IMR-90 (cell line): ENCODE measurements around the gene ZBTB22. TPM values are rescaled to one million over a fixed set of nuclear protein-coding genes. Genes with fewer than 3 reads are reported as not detected.

Experiments
- ATAC-seq: fragments of 200-7000 bp; cut with Tn5 transposase; 2 replicates; pipeline ENCODE4 v1.9.1; 2020; ENCODE audit warnings: low read depth, mild to moderate bottlenecking, moderate library complexity
- BruUV-seq: library from RNA; stranded (reverse); fragments of 400-500 nt; replicated peaks from 2 replicates; lab custom pipeline; 2021; lab: Mats Ljungman, UMichigan
- CTCF ChIA-PET: fragments of 300-600 bp; formaldehyde crosslinking; extraction: SDS; loops from one replicate; lab custom pipeline; 2021; ENCODE audit warnings: antibody characterized with exemption; lab: Yijun Ruan, JAX
- POLR2A ChIA-PET: fragments of 300-600 bp; sonication (Branson Sonifier 250); formaldehyde crosslinking; loops from one replicate; lab custom pipeline; 2022; ENCODE audit warnings: antibody characterized with exemption; ENCODE audit not compliant: unreplicated experiment; lab: Charles Lee
- DNase-seq: peaks from one replicate; pipeline ENCODE4 v3.0.0; 2013
- H2AFZ ChIP-seq: replicated peaks from 2 replicates; pipeline ENCODE3; 2013; ENCODE audit warnings: low read length, mild to moderate bottlenecking; ENCODE audit not compliant: poor library complexity
- H2AK5ac ChIP-seq: 2 replicates; pipeline ENCODE4 v1.6.1; 2013; ENCODE audit warnings: low read depth, low read length, inconsistent platforms
- H2AK9ac ChIP-seq: replicated peaks from 2 replicates; pipeline ENCODE3; 2013; ENCODE audit warnings: mild to moderate bottlenecking, low read depth, low read length, moderate library complexity; ENCODE audit not compliant: poor library complexity
- H2BK120ac ChIP-seq: 2 replicates; pipeline ENCODE4 v1.6.1; 2013; ENCODE audit warnings: low read depth, low read length, inconsistent platforms
- H2BK15ac ChIP-seq: 3 replicates; pipeline ENCODE4 v1.6.1; 2013; ENCODE audit warnings: low read depth, low read length, inconsistent platforms
- H2BK20ac ChIP-seq: 2 replicates; pipeline ENCODE4 v1.6.1; 2013; ENCODE audit warnings: low read depth, mild to moderate bottlenecking, inconsistent platforms, low read length, moderate library complexity
- H2BK5ac ChIP-seq: 2 replicates; pipeline ENCODE4 v1.6.1; 2013; ENCODE audit warnings: mild to moderate bottlenecking, low read depth, low read length, inconsistent platforms; ENCODE audit not compliant: poor library complexity, severe bottlenecking
- H3K14ac ChIP-seq: replicated peaks from 2 replicates; pipeline ENCODE4 v1.6.1; 2013; ENCODE audit warnings: low read depth, low read length, inconsistent platforms
- H3K18ac ChIP-seq: 2 replicates; pipeline ENCODE4 v1.6.1; 2013; ENCODE audit warnings: low read depth, low read length, control low read depth
- H3K23ac ChIP-seq: 2 replicates; pipeline ENCODE4 v1.6.1; 2013; ENCODE audit warnings: low read depth, low read length, inconsistent platforms
- H3K27ac ChIP-seq: 2 replicates; pipeline ENCODE4 v1.5.1; 2013; ENCODE audit warnings: mild to moderate bottlenecking, control low read depth, low read length; ENCODE audit not compliant: insufficient read depth
- H3K27me3 ChIP-seq: 2 replicates; pipeline ENCODE4 v1.6.1; 2013; ENCODE audit warnings: low read length; ENCODE audit not compliant: control insufficient read depth, insufficient read depth
- H3K36me3 ChIP-seq: 2 replicates; pipeline ENCODE4 v1.6.1; 2013; ENCODE audit warnings: low read length, mixed read lengths; ENCODE audit not compliant: control insufficient read depth, insufficient read depth
- H3K4ac ChIP-seq: 2 replicates; pipeline ENCODE4 v1.6.1; 2013; ENCODE audit warnings: low read depth, low read length, inconsistent platforms
- H3K4me1 ChIP-seq: 2 replicates; pipeline ENCODE4 v1.6.1; 2013; ENCODE audit warnings: low read length, mixed read lengths; ENCODE audit not compliant: control insufficient read depth, insufficient read depth
- H3K4me2 ChIP-seq: 2 replicates; pipeline ENCODE4 v1.6.1; 2013; ENCODE audit warnings: low read depth, mild to moderate bottlenecking, control low read depth, low read length, moderate library complexity
- H3K4me3 ChIP-seq: 2 replicates; pipeline ENCODE4 v1.5.1; 2013; ENCODE audit warnings: low read depth, mild to moderate bottlenecking, control low read depth, low read length, moderate library complexity; ENCODE audit not compliant: insufficient read depth
- H3K56ac ChIP-seq: 2 replicates; pipeline ENCODE4 v1.6.1; 2013; ENCODE audit warnings: low read length, inconsistent platforms; ENCODE audit not compliant: insufficient read depth; ENCODE audit errors: extremely low read depth
- H3K79me1 ChIP-seq, 2 experiments: 2 replicates each; pipeline ENCODE4 v1.6.1; 2013; ENCODE audit warnings: low read length in 2 of 2, inconsistent platforms in 1 of 2, low read depth in 1 of 2
- H3K9ac ChIP-seq: 2 replicates; pipeline ENCODE4 v1.6.1; 2013; ENCODE audit warnings: low read depth, low read length, control low read depth
- H3K9me1 ChIP-seq: 2 replicates; pipeline ENCODE4 v1.6.1; 2013; ENCODE audit warnings: low read length, inconsistent platforms; ENCODE audit not compliant: insufficient read depth
- H3K9me3 ChIP-seq: 2 replicates; pipeline ENCODE4 v1.6.1; 2013; ENCODE audit warnings: low read length; ENCODE audit not compliant: control insufficient read depth, insufficient read depth
- H4K20me1 ChIP-seq: 2 replicates; pipeline ENCODE4 v1.6.1; 2013; ENCODE audit warnings: low read length, inconsistent platforms; ENCODE audit not compliant: insufficient read depth
- H4K5ac ChIP-seq: 2 replicates; pipeline ENCODE4 v1.6.1; 2013; ENCODE audit warnings: mild to moderate bottlenecking, low read depth, low read length, control low read depth
- H4K8ac ChIP-seq, 2 experiments: 2 replicates each; pipeline ENCODE4 v1.6.1; 2013; ENCODE audit warnings: low read depth in 2 of 2, low read length in 2 of 2, control low read depth in 1 of 2, inconsistent platforms in 1 of 2
- H4K91ac ChIP-seq: 2 replicates; pipeline ENCODE4 v1.6.1; 2013; ENCODE audit warnings: low read depth, low read length, inconsistent platforms; ENCODE audit not compliant: insufficient read depth
- CHD1 ChIP-seq: IDR thresholded peaks from 2 replicates; pipeline ENCODE4 v1.6.1; 2012; ENCODE audit warnings: low read depth, low read length, improper control_type of control experiment
- MAFK ChIP-seq: IDR thresholded peaks from 2 replicates; pipeline ENCODE4 v1.6.1; 2012; ENCODE audit warnings: low read depth, low read length, improper control_type of control experiment
- WGBS, 2 experiments: methylation state at CpG; one replicate each; pipeline versions ENCODE4 v1.1.5 to v1.1.7; 2013; ENCODE audit warnings: missing lambda C conversion rate in 2 of 2; ENCODE audit not compliant: insufficient read length in 1 of 2; ENCODE audit errors: extremely low coverage in 2 of 2; 5-methylcytosine and 5-hydroxymethylcytosine counted together
- dilution Hi-C: fragments of 300-500 bp; cut with HindIII; formaldehyde crosslinking; loops from one replicate; pipeline ENCODE4 v1.14.3; 2018; ENCODE audit warnings: low sequenced_read_pairs; ENCODE audit not compliant: unreplicated experiment
- in situ Hi-C: fragments of 300-500 bp; cut with MboI; formaldehyde crosslinking; loops from 3 replicates; pipeline ENCODE4 v1.14.3; 2019; ENCODE audit warnings: low sequenced_read_pairs, inconsistent platforms, mixed read lengths
- intact Hi-C: fragments of 100-400 bp; cut with micrococcal nuclease; formaldehyde crosslinking; loops from 2 replicates; pipeline ENCODE4 v1.10.0; 2022
- polyA plus RNA-seq, 3 experiments: library from polyadenylated mRNA; depleted of rRNA; stranded (reverse); fragments of >200 nt; gene quantifications; 2 replicates each; pipeline ENCODE4 v1.2.3, GENCODE V29; 2012; ENCODE audit warnings: low replicate concordance in 1 of 3
- total RNA-seq: library from RNA; depleted of rRNA; stranded (reverse); fragments of >200 nt; gene quantifications from 2 replicates; pipeline ENCODE4 v1.2.3, GENCODE V29; 2012

Gene ZBTB22
- total and polyA plus RNA-seq, 2 of the 4 experiments (the other 2 are of a cell fraction) = 6.8 to 13.0 TPM

GRCh38 chr6:33296797-33297405 lies 20.6 kb downstream of the ZBTB22 start:
- Histone ChIP-seq H2BK5ac (no peak overlapping the region), H4K5ac (no peak overlapping the region), H3K79me1 (peaks cover 15 to 33% of the 10 kb centered on the region in 2 experiments; a peak in 3 of 4 replicates), H3K4me3 (no peak overlapping the region), H2AFZ (no peak overlapping the region), H3K9me3 (no peaks in the 10 kb centered on the region), H3K56ac (no peak overlapping the region), H3K27ac (no peak overlapping the region), H2BK120ac (no peak overlapping the region), H3K9me1 (no peaks in the 10 kb centered on the region), H3K4ac (0 out of 2 replicates have a peak overlapping the region, but pooled peaks have one; percentile 39), H3K14ac (no peak overlapping the region), H3K4me1 (no peaks in the 10 kb centered on the region), H3K27me3 (no peaks in the 10 kb centered on the region), H2BK20ac (no peak overlapping the region), H2AK5ac (peak overlapping the region; percentile 11), H3K18ac (no peak overlapping the region), H4K8ac (no peak overlapping the region), H3K36me3 (peaks cover 24% of the 10 kb centered on the region), H3K23ac (no peak overlapping the region), H4K20me1 (peaks cover 9% of the 10 kb centered on the region), H2BK15ac (no peak overlapping the region), H2AK9ac (peak overlapping the region; percentile 80), H4K91ac (no peak overlapping the region), H3K4me2 (no peak overlapping the region; the same call in 1 of the 2 replicates), H3K9ac (no peak overlapping the region)
- dilution Hi-C loops (no loop called here), in situ Hi-C loops (no loop called here), intact Hi-C loops (loop anchor here (5.0 kb wide), 1 partner anchor 120 kb away; the partner anchor contains the start of gene CUTA)
- DNase-seq (no peak), ATAC-seq (no peak)
- no TSS peak for BruUV-seq
- ChIA-PET CTCF (interaction anchor here (0.6 to 2.0 kb wide), 2 partner anchors 20 to 46 kb away, joined by 3 to 5 read pairs; partner anchors contain the start of gene B3GALT4), POLR2A (no interaction called here)
- TF ChIP-seq MAFK (no peak), CHD1 (no peak)
- WGBS, 2 experiments = no CpG with 5 or more reads among the region's 12 CpGs
